ENCODE results near the gene DNMT3A. TPM values are rescaled to one million over a fixed set of nuclear protein-coding genes. Genes with fewer than 3 reads are reported as not detected.

The DNMT3A gene
- total and polyA plus RNA-seq, 3 experiments from 2014 or later = 19.4 to 80.7 (median 77.9) TPM

GRCh38 chr2:25252291-25253152 lies 89.2 kb downstream of the DNMT3A start:
- peak; percentile 32 to 76 (median 54) for DNase-seq
- peak overlapping the region; percentile 26 for H3K4me3 ChIP-seq (ENCODE audit: low read length)

GRCh38 chr2:25251422-25252273 lies 90.1 kb downstream of the DNMT3A start:
- peak overlapping the region; percentile 37 to 87 (median 68) for H3K27ac Mint-ChIP-seq
- CTCF ChIA-PET = interaction anchor here (1.3 to 5.2 kb wide), 6 partner anchors 22 to 125 kb away, joined by 3 to 22 read pairs (median 9); no protein-coding TSS in a partner anchor
- H3K4me1 Mint-ChIP-seq = peaks cover 30 to 43% (median 37%) of the 10 kb centered on the region in 3 donors
- H3K27ac ChIP-seq (ENCODE audit: low read depth, low read length) = no peak overlapping the region
- peaks cover 0 to 4% of the 10 kb centered on the region in 2 donors for H3K27me3 Mint-ChIP-seq
- no peaks in the 10 kb centered on the region for H3K27me3 ChIP-seq (ENCODE audit: insufficient read depth, low read length, poor library complexity, severe bottlenecking)
- H3K9me3 Mint-ChIP-seq = no peaks in the 10 kb centered on the region
- H3K36me3 Mint-ChIP-seq = peaks cover 0 to 50% (median 15%) of the 10 kb centered on the region in 3 donors
- no peaks in the 10 kb centered on the region for H3K9me3 ChIP-seq (ENCODE audit: low read length)
- peak; percentile 19 to 65 (median 32) for DNase-seq
- POLR2A ChIA-PET = interaction anchor here (0.6 to 2.6 kb wide), 7 partner anchors 22 to 111 kb away, joined by 3 to 20 read pairs (median 3); no protein-coding TSS in a partner anchor
- peaks cover 17% of the 10 kb centered on the region for H3K4me1 ChIP-seq (ENCODE audit: insufficient read depth, low read length)
- peaks cover 16% of the 10 kb centered on the region for H3K36me3 ChIP-seq (ENCODE audit: insufficient read depth, low read length)
- peak overlapping the region; percentile 73 for H3K4me3 ChIP-seq (ENCODE audit: low read length)
- H3K4me3 Mint-ChIP-seq = peak overlapping the region; percentile 75 to 91 (median 85)

More at GRCh38 chr2:25252291-25253152, 89.2 kb downstream of the DNMT3A start:
- Mint-ChIP-seq H3K4me1 (peaks cover 30 to 43% (median 37%) of the 10 kb centered on the region in 3 donors), H3K9me3 (no peaks in the 10 kb centered on the region), H3K27ac (peak overlapping the region; percentile 45 to 83 (median 68)), H3K27me3 (peaks cover 0 to 4% of the 10 kb centered on the region in 2 donors), H3K4me3 (peak overlapping the region; percentile 75 to 90 (median 83)), H3K36me3 (peaks cover 0 to 43% (median 15%) of the 10 kb centered on the region in 3 donors)
- Histone ChIP-seq H3K36me3 (ENCODE audit: insufficient read depth, low read length) (peaks cover 7% of the 10 kb centered on the region), H3K4me1 (ENCODE audit: insufficient read depth, low read length) (peaks cover 17% of the 10 kb centered on the region), H3K27ac (ENCODE audit: low read depth, low read length) (no peak overlapping the region), H3K27me3 (ENCODE audit: insufficient read depth, low read length, poor library complexity, severe bottlenecking) (no peaks in the 10 kb centered on the region), H3K9me3 (ENCODE audit: low read length) (no peaks in the 10 kb centered on the region)
- CTCF ChIA-PET = interaction anchor here (1.3 to 5.2 kb wide), 7 partner anchors 21 to 124 kb away, joined by 3 to 22 read pairs (median 7); no protein-coding TSS in a partner anchor
- POLR2A ChIA-PET = interaction anchor here (0.6 to 2.6 kb wide), 11 partner anchors 15 to 592 kb away, joined by 3 to 20 read pairs (median 3); no protein-coding TSS in a partner anchor

GRCh38 chr2:25251071-25251421 lies 90.7 kb downstream of the DNMT3A start:
- peaks cover 30 to 43% (median 34%) of the 10 kb centered on the region in 3 donors for H3K4me1 Mint-ChIP-seq
- no peaks in the 10 kb centered on the region for H3K9me3 Mint-ChIP-seq
- H3K27ac Mint-ChIP-seq = peak overlapping the region; percentile 37 to 87 (median 78)
- Histone ChIP-seq H3K27me3 (ENCODE audit: insufficient read depth, low read length, poor library complexity, severe bottlenecking) (no peaks in the 10 kb centered on the region), H3K9me3 (ENCODE audit: low read length) (no peaks in the 10 kb centered on the region), H3K4me1 (ENCODE audit: insufficient read depth, low read length) (peaks cover 17% of the 10 kb centered on the region), H3K27ac (ENCODE audit: low read depth, low read length) (no peak overlapping the region), H3K4me3 (ENCODE audit: low read length) (peak overlapping the region; percentile 73), H3K36me3 (ENCODE audit: insufficient read depth, low read length) (peaks cover 22% of the 10 kb centered on the region)
- peak in 1 of 5 donors; percentile 39 for DNase-seq
- CTCF ChIA-PET = interaction anchor here (2.7 to 5.2 kb wide), 4 partner anchors 22 to 111 kb away, joined by 7 to 22 read pairs (median 15); no protein-coding TSS in a partner anchor
- POLR2A ChIA-PET = interaction anchor here (0.7 to 2.6 kb wide), 5 partner anchors 23 to 111 kb away, joined by 3 to 20 read pairs (median 4); no protein-coding TSS in a partner anchor
- peaks cover 0 to 4% of the 10 kb centered on the region in 2 donors for H3K27me3 Mint-ChIP-seq
- peak overlapping the region; percentile 76 to 91 (median 85) for H3K4me3 Mint-ChIP-seq
- H3K36me3 Mint-ChIP-seq = peaks cover 0 to 51% (median 16%) of the 10 kb centered on the region in 3 donors

DNA sequence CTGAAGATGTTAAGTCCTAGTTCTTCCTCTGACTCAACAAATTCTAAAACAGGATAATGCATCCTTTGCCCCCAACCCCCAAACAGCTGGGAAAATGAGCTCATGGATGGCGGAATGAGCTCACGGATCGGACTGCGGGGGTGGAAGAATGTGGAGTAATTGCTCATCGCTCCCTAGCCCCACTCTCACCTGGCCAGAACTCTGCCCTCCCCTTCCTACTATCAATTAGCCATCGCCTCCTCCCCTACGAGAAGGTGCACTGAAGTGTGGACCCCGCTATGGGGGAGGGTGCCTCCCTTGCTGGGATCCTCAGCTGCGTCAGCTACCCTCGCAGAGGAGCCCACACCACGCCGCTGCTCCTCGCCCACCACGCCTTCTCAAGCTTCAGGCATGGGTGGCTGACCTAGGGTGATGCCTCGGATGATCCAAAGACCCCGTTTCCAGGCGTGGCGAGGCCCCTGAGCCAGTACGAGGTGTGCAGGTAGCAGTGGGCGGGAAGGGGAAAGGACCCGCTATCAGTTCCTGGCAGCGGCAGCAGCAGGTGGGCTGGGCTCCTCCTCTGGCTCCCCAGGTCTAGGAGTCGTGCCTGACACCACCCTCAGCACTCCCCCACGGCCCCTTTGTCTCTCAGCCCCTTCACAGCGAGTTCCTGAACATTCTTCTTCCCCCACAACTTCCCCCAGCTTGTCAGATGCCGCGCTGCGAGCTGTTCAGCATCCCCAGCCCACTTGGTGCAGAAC lies 91.2 kb downstream of the DNMT3A start:
- H3K36me3 ChIP-seq (ENCODE audit: insufficient read depth, low read length) = peaks cover 27% of the 10 kb centered on the region
- peak overlapping the region; percentile 76 to 87 (median 84) for H3K4me3 Mint-ChIP-seq
- H3K36me3 Mint-ChIP-seq = peaks cover 0 to 51% (median 12%) of the 10 kb centered on the region in 3 donors
- CTCF ChIA-PET = interaction anchor here (2.7 to 5.2 kb wide), 3 partner anchors 23 to 111 kb away, joined by 7 to 19 read pairs (median 11); no protein-coding TSS in a partner anchor
- H3K4me3 ChIP-seq (ENCODE audit: low read length) = peak overlapping the region; percentile 14
- peaks cover 17% of the 10 kb centered on the region for H3K4me1 ChIP-seq (ENCODE audit: insufficient read depth, low read length)
- peak in 2 of 5 donors; percentile 6 to 38 for DNase-seq
- peaks cover 0 to 4% of the 10 kb centered on the region in 2 donors for H3K27me3 Mint-ChIP-seq
- H3K9me3 ChIP-seq (ENCODE audit: low read length) = no peaks in the 10 kb centered on the region
- POLR2A ChIA-PET = interaction anchor here (0.7 to 1.0 kb wide), 5 partner anchors 23 to 112 kb away, joined by 3 to 4 read pairs (median 4); no protein-coding TSS in a partner anchor
- no peak overlapping the region for H3K27ac ChIP-seq (ENCODE audit: low read depth, low read length)
- no peaks in the 10 kb centered on the region for H3K9me3 Mint-ChIP-seq
- H3K27ac Mint-ChIP-seq = peak overlapping the region in 6 of 8 donors; percentile 14 to 86 (median 74)
- H3K27me3 ChIP-seq (ENCODE audit: insufficient read depth, low read length, poor library complexity, severe bottlenecking) = no peaks in the 10 kb centered on the region
- peaks cover 30 to 43% (median 30%) of the 10 kb centered on the region in 3 donors for H3K4me1 Mint-ChIP-seq

DNA sequence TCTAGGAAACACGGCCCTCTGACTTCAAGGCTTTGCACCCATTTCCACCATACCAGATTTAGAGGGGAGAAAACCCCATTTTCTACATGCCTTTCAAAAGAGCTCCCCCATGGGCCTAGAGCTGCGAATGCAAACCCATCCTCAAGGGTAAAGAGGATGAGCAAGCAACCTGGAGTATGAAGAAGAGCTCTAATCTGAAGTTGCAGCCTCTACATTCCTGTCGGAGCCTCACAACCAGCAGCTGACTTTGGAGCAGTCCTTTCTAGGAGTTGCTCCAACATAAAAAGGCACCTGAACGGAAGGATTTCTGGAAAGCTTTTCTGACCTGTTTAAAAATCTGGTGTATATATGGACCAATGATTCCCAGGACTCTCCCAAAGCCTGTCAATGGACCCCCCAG lies 91.9 kb downstream of the DNMT3A start:
- Histone ChIP-seq H3K4me1 (ENCODE audit: insufficient read depth, low read length) (peaks cover 17% of the 10 kb centered on the region), H3K9me3 (ENCODE audit: low read length) (no peaks in the 10 kb centered on the region), H3K36me3 (ENCODE audit: insufficient read depth, low read length) (peaks cover 35% of the 10 kb centered on the region), H3K27me3 (ENCODE audit: insufficient read depth, low read length, poor library complexity, severe bottlenecking) (no peaks in the 10 kb centered on the region), H3K27ac (ENCODE audit: low read depth, low read length) (no peak overlapping the region), H3K4me3 (ENCODE audit: low read length) (no peak overlapping the region)
- Mint-ChIP-seq H3K27me3 (peaks cover 0 to 4% of the 10 kb centered on the region in 2 donors), H3K36me3 (peaks cover 0 to 53% (median 10%) of the 10 kb centered on the region in 3 donors), H3K9me3 (no peaks in the 10 kb centered on the region), H3K27ac (peak overlapping the region in 7 of 8 donors; percentile 43 to 86 (median 66)), H3K4me1 (peaks cover 29 to 41% (median 30%) of the 10 kb centered on the region in 3 donors), H3K4me3 (peak overlapping the region; percentile 35 to 87 (median 76))
- ChIA-PET CTCF (interaction anchor here (3.8 to 5.2 kb wide), 2 partner anchors 23 to 112 kb away, joined by 11 to 19 read pairs; no protein-coding TSS in a partner anchor), POLR2A (interaction anchor here (0.9 to 1.0 kb wide), 2 partner anchors 24 to 27 kb away, joined by 3 to 4 read pairs; no protein-coding TSS in a partner anchor)
- no peak for DNase-seq

GRCh38 chr2:25247792-25248512 lies 93.8 kb downstream of the DNMT3A start:
- Histone ChIP-seq H3K4me3 (ENCODE audit: low read length) (no peak overlapping the region), H3K9me3 (ENCODE audit: low read length) (no peaks in the 10 kb centered on the region), H3K27ac (ENCODE audit: low read depth, low read length) (no peak overlapping the region), H3K27me3 (ENCODE audit: insufficient read depth, low read length, poor library complexity, severe bottlenecking) (no peaks in the 10 kb centered on the region), H3K4me1 (ENCODE audit: insufficient read depth, low read length) (peaks cover 16% of the 10 kb centered on the region), H3K36me3 (ENCODE audit: insufficient read depth, low read length) (peaks cover 48% of the 10 kb centered on the region)
- CTCF ChIA-PET = interaction anchor here (0.7 to 1.3 kb wide), 2 partner anchors 29 to 30 kb away, joined by 3 read pairs; no protein-coding TSS in a partner anchor
- POLR2A ChIA-PET = no interaction called here
- H3K36me3 Mint-ChIP-seq = peaks cover 0 to 60% (median 3%) of the 10 kb centered on the region in 3 donors
- H3K9me3 Mint-ChIP-seq = no peaks in the 10 kb centered on the region
- H3K27ac Mint-ChIP-seq = peak overlapping the region in 1 of 8 donors; percentile 47
- no peak for DNase-seq
- no peak overlapping the region for H3K4me3 Mint-ChIP-seq
- H3K27me3 Mint-ChIP-seq = peaks cover 0 to 1% of the 10 kb centered on the region in 2 donors
- H3K4me1 Mint-ChIP-seq = peaks cover 23 to 33% (median 24%) of the 10 kb centered on the region in 3 donors

Data from CD8-positive, alpha-beta memory T cell (primary cell).